DMS 273 (cell line): ENCODE results near the gene CERS2.
"Not testable (repeated sequence)": the region's sequence is repeated elsewhere in the genome, so short reads cannot be mapped to it uniquely, and the experiment has no call there.

Experiments used
- DNase-seq: peaks from one replicate; lab custom pipeline; 2025; ENCODE audit not compliant: unreplicated experiment; lab: John Stamatoyannopoulos, UW

CERS2 gene

GRCh38 chr1:150971583-150972416 is 2.8 kb downstream of the CERS2 start:
- peak; percentile 98 for DNase-seq

GRCh38 chr1:150970808-150971582 is 3.6 kb downstream of the CERS2 start:
- DNase-seq: peak; percentile 97

GRCh38 chr1:150969626-150970025 is 5.0 kb downstream of the CERS2 start:
- DNase-seq: no peak

- DNase-seq: no peak
Measured at GRCh38 chr1:150968491-150968890, 6.1 kb downstream of the CERS2 start.

GRCh38 chr1:150967936-150968335 is 6.7 kb downstream of the CERS2 start:
- DNase-seq: no peak

GRCh38 chr1:150966011-150966410 is 8.6 kb downstream of the CERS2 start:
- no peak for DNase-seq

GRCh38 chr1:150965605-150966004 is 9.0 kb downstream of the CERS2 start:
- DNase-seq: no peak

- no peak for DNase-seq
Measured at GRCh38 chr1:150964164-150964489, 10.5 kb downstream of the CERS2 start.

- DNase-seq: no peak
Measured at GRCh38 chr1:150963321-150964163, 11.1 kb downstream of the CERS2 start.

- peak; percentile 92 for DNase-seq
Measured at GRCh38 chr1:150961756-150962155, 12.9 kb downstream of the CERS2 start.

GRCh38 chr1:150960646-150961045 is 14.0 kb downstream of the CERS2 start:
- no peak for DNase-seq

- DNase-seq: no peak
Measured at GRCh38 chr1:150957666-150958065, 17.0 kb downstream of the CERS2 start.

GRCh38 chr1:150955280-150955679 is 19.4 kb downstream of the CERS2 start:
- DNase-seq: peak; percentile 94

- DNase-seq: no peak
Measured at GRCh38 chr1:150954708-150955107, 19.9 kb downstream of the CERS2 start.

GRCh38 chr1:150944856-150945255 is 29.8 kb downstream of the CERS2 start:
- no peak for DNase-seq

- peak; percentile 97 for DNase-seq
Measured at GRCh38 chr1:150931773-150932172, 42.9 kb downstream of the CERS2 start.

- not testable (repeated sequence) for DNase-seq
Measured at GRCh38 chr1:150928775-150929174, 45.9 kb downstream of the CERS2 start.

GRCh38 chr1:150928286-150928685 is 46.3 kb downstream of the CERS2 start:
- DNase-seq: no peak

- DNase-seq: no peak
Measured at GRCh38 chr1:150927624-150928023, 47.0 kb downstream of the CERS2 start.

- DNase-seq: peak; percentile 100
Measured at GRCh38 chr1:150926097-150926741, 48.4 kb downstream of the CERS2 start, which contains the start of gene SETDB1. Gene SETDB1 (plus strand): TSS chr1:150926363. CDS start chr1:150927715, 1,352 bp downstream.

- DNase-seq: no peak
Measured at GRCh38 chr1:150925080-150925479, 49.6 kb downstream of the CERS2 start.
